K562 (cell line): ENCODE data around the gene ATP1A3. TPM values are rescaled to one million over a fixed set of nuclear protein-coding genes. Genes with fewer than 3 reads are reported as not detected.
A peak's percentile ranks its signal among the peaks of the same experiment; 100 is the strongest.

Experiments
- ATAC-seq: fragments of 200-7000 bp; cut with Tn5 transposase; 3 replicates; pipeline ENCODE4 v1.9.1; 2020; ENCODE audit warnings: moderate library complexity
- BruUV-seq: library from RNA; stranded (reverse); fragments of 400-500 nt; replicated peaks from 2 replicates; lab custom pipeline; 2021; lab: Mats Ljungman, UMichigan
- CTCF ChIA-PET: fragments of 300-600 bp; formaldehyde crosslinking; extraction: SDS; loops from one replicate; lab custom pipeline; 2021; ENCODE audit warnings: low intra/inter-chr PET ratio; lab: Yijun Ruan, JAX
- POLR2A ChIA-PET: fragments of 300-600, 350-650 bp; sonication (Branson Sonifier 250); formaldehyde crosslinking; extraction: SDS; loops from one replicate; lab custom pipeline; 2021; ENCODE audit warnings: antibody characterized with exemption, inconsistent platforms; lab: Yijun Ruan, JAX
- DNase-seq, 4 experiments: peaks; one replicate each; pipeline versions ENCODE4 v3.0.0 to v3.0.0-alpha.2; 2011 to 2018; ENCODE audit warnings: low spot score in 3 of 4, mixed read lengths in 3 of 4; ENCODE audit errors: extremely low read depth in 1 of 4
- FAIRE-seq: peaks from 2 replicates; lab custom pipeline; 2011; peaks lifted over from hg19 to GRCh38; lab: Jason Lieb, UNC
- H2AFZ ChIP-seq: 2 replicates; pipeline ENCODE4 v1.6.0; 2011; ENCODE audit warnings: low read depth, low read length, control low read depth, inconsistent platforms
- H3K27ac ChIP-seq: fragments of 200-600 bp; 3 replicates; pipeline ENCODE4 v1.8.0; 2011; ENCODE audit warnings: low read depth, mild to moderate bottlenecking, control low read depth, inconsistent platforms, low read length, moderate library complexity, mixed read lengths; ENCODE audit errors: extremely low read depth
- H3K27me3 ChIP-seq, 2 experiments: fragments of 300-600 bp in 1 of 2; 2 replicates in 1 of 2; 3 replicates in 1 of 2; pipeline versions ENCODE4 v1.6.0 to v1.8.0; 2011; ENCODE audit warnings: inconsistent platforms in 2 of 2, low read length in 2 of 2, mild to moderate bottlenecking in 1 of 2, mixed read lengths in 1 of 2, moderate library complexity in 1 of 2; ENCODE audit not compliant: control insufficient read depth in 2 of 2, insufficient read depth in 2 of 2
- H3K36me3 ChIP-seq: fragments of 300-600 bp; 3 replicates; pipeline ENCODE4 v1.8.0; 2011; ENCODE audit warnings: mild to moderate bottlenecking, low read length, inconsistent platforms; ENCODE audit not compliant: control insufficient read depth, insufficient read depth
- H3K4me1 ChIP-seq, 2 experiments: fragments of 200-600 bp in 1 of 2; replicated peaks in 1 of 2; 2 replicates in 1 of 2; 3 replicates in 1 of 2; pipeline versions ENCODE4 v1.5.1 to v1.8.0; 2011; ENCODE audit warnings: inconsistent platforms in 2 of 2, low read length in 2 of 2, mild to moderate bottlenecking in 1 of 2, mixed read lengths in 1 of 2, moderate library complexity in 1 of 2; ENCODE audit not compliant: control insufficient read depth in 2 of 2, insufficient read depth in 2 of 2
- H3K4me2 ChIP-seq: 2 replicates; pipeline ENCODE4 v1.6.1; 2011; ENCODE audit warnings: low read length, control low read depth, inconsistent platforms, mixed read lengths; ENCODE audit not compliant: insufficient read depth
- H3K4me3 ChIP-seq: fragments of 200-600 bp; sonication (generic), shearing (Covaris generic); 2 replicates; pipeline ENCODE4 v1.5.1; 2016; ENCODE audit warnings: control low read depth, inconsistent platforms
- H3K79me2 ChIP-seq: fragments of 200-600 bp; 3 replicates; pipeline ENCODE4 v1.8.0; 2011; ENCODE audit warnings: low read length, inconsistent platforms; ENCODE audit not compliant: control insufficient read depth, insufficient read depth
- H3K9ac ChIP-seq, 2 experiments: 2 replicates each; pipeline versions ENCODE4 v1.6.0 to v1.6.1; 2011; ENCODE audit warnings: low read depth in 2 of 2, low read length in 2 of 2, control low read depth in 1 of 2, inconsistent platforms in 1 of 2, mild to moderate bottlenecking in 1 of 2, mixed read lengths in 1 of 2; ENCODE audit not compliant: insufficient read depth in 1 of 2
- H3K9me1 ChIP-seq: one replicate; pipeline ENCODE4 v1.6.0; 2011; ENCODE audit warnings: inconsistent platforms, mild to moderate bottlenecking, low read length, moderate library complexity; ENCODE audit not compliant: control insufficient read depth, insufficient read depth
- H3K9me3 ChIP-seq: replicated peaks from 2 replicates; pipeline ENCODE4 v1.5.1; 2011; ENCODE audit warnings: low read depth, low read length, inconsistent platforms; ENCODE audit not compliant: control insufficient read depth, insufficient read depth
- H4K20me1 ChIP-seq: replicated peaks from 2 replicates; pipeline ENCODE4 v1.6.1; 2011; ENCODE audit warnings: low read length, inconsistent platforms, mixed read lengths; ENCODE audit not compliant: control insufficient read depth, insufficient read depth
- BRF1 ChIP-seq: IDR thresholded peaks from 3 replicates; pipeline ENCODE4 v1.6.1; 2011; ENCODE audit warnings: borderline replicate concordance, mild to moderate bottlenecking; ENCODE audit not compliant: insufficient read length; ENCODE audit errors: extremely low read depth
- FOXA1 ChIP-seq: fragments of 450-650 bp; IDR thresholded peaks from 2 replicates; pipeline ENCODE4 v1.6.1; 2016; ENCODE audit warnings: mild to moderate bottlenecking, borderline replicate concordance
- KAT2B ChIP-seq: IDR thresholded peaks from one replicate; pipeline ENCODE4 v1.6.1; 2012; ENCODE audit warnings: low read depth, mild to moderate bottlenecking, control low read depth, inconsistent platforms, low read length, moderate library complexity
- KLF16 ChIP-seq: IDR thresholded peaks from 2 replicates; pipeline ENCODE4 v1.6.1; 2016; ENCODE audit warnings: antibody characterized with exemption
- RBM39 ChIP-seq: fragments of 200-400 bp; formaldehyde crosslinking; optimal IDR thresholded peaks from 2 replicates; pipeline ENCODE3; 2018; ENCODE audit warnings: low read depth, low read length
- SAP30 ChIP-seq: fragments of 200-600 bp; sonication (generic); IDR thresholded peaks from 2 replicates; pipeline ENCODE4 v1.6.1; 2012; ENCODE audit warnings: borderline replicate concordance, low read depth, mild to moderate bottlenecking, moderate library complexity, low read length, control low read depth, inconsistent platforms; ENCODE audit not compliant: insufficient read depth, poor library complexity, severe bottlenecking
- ZBTB7A ChIP-seq: IDR thresholded peaks from 2 replicates; pipeline ENCODE4 v1.6.1; 2011; ENCODE audit warnings: low read depth, mild to moderate bottlenecking, low read length, moderate library complexity, borderline replicate concordance; ENCODE audit not compliant: control insufficient read depth
- ZNF121 ChIP-seq: sonication (generic); formaldehyde crosslinking; conservative IDR thresholded peaks from 2 replicates; pipeline ENCODE4 v1.8.0; 2022; ENCODE audit warnings: missing genetic modification reagents
- ZNF174 ChIP-seq: fragments of 250-450 bp; sonication (Bioruptor Pico); IDR thresholded peaks from 2 replicates; pipeline ENCODE4 v1.4.0; 2020; ENCODE audit warnings: mild to moderate bottlenecking
- ZNF197 ChIP-seq: fragments of 200-800 bp; sonication (Bioruptor generic); IDR thresholded peaks from 2 replicates; pipeline ENCODE4 v1.6.1; 2016; ENCODE audit warnings: low read depth, missing genetic modification characterization, missing compliant biosample characterization
- ZNF695 ChIP-seq: fragments of 450-650 bp; formaldehyde crosslinking; IDR thresholded peaks from 2 replicates; pipeline ENCODE4 v1.4.0; 2020; ENCODE audit warnings: mild to moderate bottlenecking, moderate library complexity
- WGBS: fragments of 100-300 bp; shearing (Covaris generic); methylation state at CpG from one replicate; pipeline ENCODE4 v1.1.6; 2016; ENCODE audit warnings: low coverage, mixed read lengths; ENCODE audit not compliant: insufficient coverage; ENCODE audit errors: missing lambda C conversion rate; 5-methylcytosine and 5-hydroxymethylcytosine counted together
- in situ Hi-C: fragments of 300-500 bp; cut with MboI; formaldehyde crosslinking; loops from 4 replicates; pipeline ENCODE4 v1.15.0; 2018; ENCODE audit warnings: inconsistent platforms, mixed read lengths
- intact Hi-C: fragments of 100-400 bp; cut with micrococcal nuclease; formaldehyde crosslinking; loops from 2 replicates; pipeline ENCODE4 v1.14.2; 2022
- polyA plus RNA-seq, 8 experiments: library from polyadenylated mRNA; depleted of rRNA in 4 of 8; stranded (reverse) in 5 of 8; unstranded in 3 of 8; fragments of >200 nt; fragmentation: Nextera tagmentation in 2 of 8; fragmentation: Illumina TruSeq in 1 of 8; extraction: Ambion mirVana in 2 of 8; extraction: Trizol in 1 of 8; gene quantifications; 2 replicates each; pipeline versions ENCODE4 v1.2.1 to v1.2.3, GENCODE V29; 2011 to 2014; ENCODE audit warnings: inconsistent platforms in 1 of 8, missing spikeins in 1 of 8
- total RNA-seq, 7 experiments: library from RNA; depleted of rRNA in 6 of 7; stranded (reverse); fragments of >200 nt in 6 of 7; fragmentation: Illumina TruSeq in 2 of 7; extraction: Trizol in 2 of 7; gene quantifications; 2 replicates each; pipeline versions ENCODE4 v1.2.1 to v1.2.3, GENCODE V29; 2011 to 2021; ENCODE audit warnings: low replicate concordance in 1 of 7
- TF ChIP-seq, protein P1 (sequence below): fragments of 250-450 bp; sonication (Bioruptor Pico); IDR thresholded peaks from 2 replicates; pipeline ENCODE4 v1.4.0; 2020; ENCODE audit warnings: mild to moderate bottlenecking, moderate library complexity
- TF ChIP-seq, protein P2 (sequence below): fragments of 250-450 bp; sonication (Bioruptor Pico); IDR thresholded peaks from 2 replicates; pipeline ENCODE4 v1.8.0; 2021; ENCODE audit warnings: mild to moderate bottlenecking, moderate library complexity
- TF ChIP-seq, protein P3 (sequence below): sonication (generic); formaldehyde crosslinking; IDR thresholded peaks from 2 replicates; pipeline ENCODE4 v1.8.1; 2023; ENCODE audit warnings: mild to moderate bottlenecking, missing genetic modification reagents

ATP1A3 gene
- total and polyA plus RNA-seq, 9 of the 15 experiments (the other 6 are each of a cell fraction or from before 2014, with no cell fraction given) = 0.03 to 1.0 (median 0.17) TPM; not detected in 3

DNA sequence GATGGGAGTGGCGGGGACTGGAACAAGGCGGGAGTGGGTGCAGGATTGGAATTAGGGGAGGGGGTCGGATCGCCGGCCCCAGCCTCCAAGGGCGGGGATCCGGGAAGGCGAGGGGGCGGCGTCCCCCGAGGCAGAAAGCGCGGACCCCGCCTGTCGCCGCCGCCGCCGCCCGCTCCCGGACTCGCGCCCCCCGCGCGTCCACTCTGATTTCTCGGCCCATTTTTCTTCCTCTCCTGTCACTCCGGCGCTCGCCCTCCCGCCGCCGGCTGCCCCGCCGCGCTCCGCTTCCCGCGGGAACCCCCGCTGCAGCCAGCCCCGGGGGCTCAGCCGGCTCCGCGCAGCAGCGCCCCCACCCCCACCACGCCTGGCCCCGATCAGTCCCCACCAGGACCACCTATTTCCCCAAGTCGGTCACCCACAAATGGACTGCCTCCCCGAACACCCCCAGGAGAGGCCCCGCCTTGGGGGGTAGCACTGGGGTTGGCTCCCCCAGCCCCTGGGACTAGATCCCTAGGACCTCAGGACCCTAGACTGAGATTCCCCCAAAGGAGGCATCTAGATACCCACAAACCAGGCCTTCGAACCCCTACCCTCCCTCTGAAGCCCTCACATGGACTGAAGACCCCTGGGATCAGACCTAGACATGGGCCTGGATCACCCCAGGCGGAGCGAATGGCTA, 53.2 kb downstream of the ATP1A3 start:
- Histone ChIP-seq H3K4me3 (peak overlapping the region; percentile 58), H3K9me3 (no peaks in the 10 kb centered on the region), H3K4me1 (peaks cover 7 to 41% of the 10 kb centered on the region in 2 experiments; a peak in 3 of 5 replicates), H3K27ac (peak overlapping the region; percentile 70; the same call in 2 of the 3 replicates), H2AFZ (peak overlapping the region; percentile 89), H3K4me2 (peak overlapping the region; percentile 72), H3K9ac (peak overlapping the region; percentile 54 to 64; a peak in 2 of 4 replicates), H4K20me1 (0 out of 2 replicates have a peak, but pooled peaks cover 3% of the 10 kb centered on the region), H3K27me3 (no peaks in the 10 kb centered on the region), H3K79me2 (no peaks in the 10 kb centered on the region), H3K9me1 (no peaks in the 10 kb centered on the region), H3K36me3 (no peaks in the 10 kb centered on the region)
- intact Hi-C loops (no loop called here), in situ Hi-C loops (no loop called here)
- ChIA-PET CTCF (interaction anchor here (0.6 kb wide), 1 partner anchor 13 kb away, joined by 4 read pairs; no protein-coding TSS in a partner anchor), POLR2A (interaction anchor here (0.6 kb wide), 1 partner anchor 91 kb away, joined by 4 read pairs; no protein-coding TSS in a partner anchor)
- peak in 1 of 4 experiments; percentile 35 for DNase-seq
- WGBS = 75% methylated on average over 11 of the region's 53 CpGs
- BruUV-seq = no TSS peak
- ATAC-seq = no peak
- FAIRE-seq = no peak
- TF ChIP-seq RBM39 (no peak), ZNF695 (no peak), BRF1 (no peak), KLF16 (no peak), ZNF174 (no peak), ZNF121 (CRISPR knock-in tag) (no peak), ZNF197 (CRISPR knock-in tag) (no peak), ZBTB7A (0 out of 2 replicates have a peak, but pooled peaks have one; percentile 37), FOXA1 (no peak), SAP30 (no peak), KAT2B (no peak)
- TF ChIP-seq, protein P1, sequence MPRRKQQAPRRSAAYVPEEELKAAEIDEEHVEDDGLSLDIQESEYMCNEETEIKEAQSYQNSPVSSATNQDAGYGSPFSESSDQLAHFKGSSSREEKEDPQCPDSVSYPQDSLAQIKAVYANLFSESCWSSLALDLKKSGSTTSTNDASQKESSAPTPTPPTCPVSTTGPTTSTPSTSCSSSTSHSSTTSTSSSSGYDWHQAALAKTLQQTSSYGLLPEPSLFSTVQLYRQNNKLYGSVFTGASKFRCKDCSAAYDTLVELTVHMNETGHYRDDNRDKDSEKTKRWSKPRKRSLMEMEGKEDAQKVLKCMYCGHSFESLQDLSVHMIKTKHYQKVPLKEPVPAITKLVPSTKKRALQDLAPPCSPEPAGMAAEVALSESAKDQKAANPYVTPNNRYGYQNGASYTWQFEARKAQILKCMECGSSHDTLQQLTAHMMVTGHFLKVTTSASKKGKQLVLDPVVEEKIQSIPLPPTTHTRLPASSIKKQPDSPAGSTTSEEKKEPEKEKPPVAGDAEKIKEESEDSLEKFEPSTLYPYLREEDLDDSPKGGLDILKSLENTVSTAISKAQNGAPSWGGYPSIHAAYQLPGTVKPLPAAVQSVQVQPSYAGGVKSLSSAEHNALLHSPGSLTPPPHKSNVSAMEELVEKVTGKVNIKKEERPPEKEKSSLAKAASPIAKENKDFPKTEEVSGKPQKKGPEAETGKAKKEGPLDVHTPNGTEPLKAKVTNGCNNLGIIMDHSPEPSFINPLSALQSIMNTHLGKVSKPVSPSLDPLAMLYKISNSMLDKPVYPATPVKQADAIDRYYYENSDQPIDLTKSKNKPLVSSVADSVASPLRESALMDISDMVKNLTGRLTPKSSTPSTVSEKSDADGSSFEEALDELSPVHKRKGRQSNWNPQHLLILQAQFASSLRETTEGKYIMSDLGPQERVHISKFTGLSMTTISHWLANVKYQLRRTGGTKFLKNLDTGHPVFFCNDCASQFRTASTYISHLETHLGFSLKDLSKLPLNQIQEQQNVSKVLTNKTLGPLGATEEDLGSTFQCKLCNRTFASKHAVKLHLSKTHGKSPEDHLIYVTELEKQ (CRISPR knock-in tag) = no peak
- TF ChIP-seq, protein P2, sequence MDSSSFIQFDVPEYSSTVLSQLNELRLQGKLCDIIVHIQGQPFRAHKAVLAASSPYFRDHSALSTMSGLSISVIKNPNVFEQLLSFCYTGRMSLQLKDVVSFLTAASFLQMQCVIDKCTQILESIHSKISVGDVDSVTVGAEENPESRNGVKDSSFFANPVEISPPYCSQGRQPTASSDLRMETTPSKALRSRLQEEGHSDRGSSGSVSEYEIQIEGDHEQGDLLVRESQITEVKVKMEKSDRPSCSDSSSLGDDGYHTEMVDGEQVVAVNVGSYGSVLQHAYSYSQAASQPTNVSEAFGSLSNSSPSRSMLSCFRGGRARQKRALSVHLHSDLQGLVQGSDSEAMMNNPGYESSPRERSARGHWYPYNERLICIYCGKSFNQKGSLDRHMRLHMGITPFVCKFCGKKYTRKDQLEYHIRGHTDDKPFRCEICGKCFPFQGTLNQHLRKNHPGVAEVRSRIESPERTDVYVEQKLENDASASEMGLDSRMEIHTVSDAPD (CRISPR knock-in tag) = no peak
- TF ChIP-seq, protein P3, sequence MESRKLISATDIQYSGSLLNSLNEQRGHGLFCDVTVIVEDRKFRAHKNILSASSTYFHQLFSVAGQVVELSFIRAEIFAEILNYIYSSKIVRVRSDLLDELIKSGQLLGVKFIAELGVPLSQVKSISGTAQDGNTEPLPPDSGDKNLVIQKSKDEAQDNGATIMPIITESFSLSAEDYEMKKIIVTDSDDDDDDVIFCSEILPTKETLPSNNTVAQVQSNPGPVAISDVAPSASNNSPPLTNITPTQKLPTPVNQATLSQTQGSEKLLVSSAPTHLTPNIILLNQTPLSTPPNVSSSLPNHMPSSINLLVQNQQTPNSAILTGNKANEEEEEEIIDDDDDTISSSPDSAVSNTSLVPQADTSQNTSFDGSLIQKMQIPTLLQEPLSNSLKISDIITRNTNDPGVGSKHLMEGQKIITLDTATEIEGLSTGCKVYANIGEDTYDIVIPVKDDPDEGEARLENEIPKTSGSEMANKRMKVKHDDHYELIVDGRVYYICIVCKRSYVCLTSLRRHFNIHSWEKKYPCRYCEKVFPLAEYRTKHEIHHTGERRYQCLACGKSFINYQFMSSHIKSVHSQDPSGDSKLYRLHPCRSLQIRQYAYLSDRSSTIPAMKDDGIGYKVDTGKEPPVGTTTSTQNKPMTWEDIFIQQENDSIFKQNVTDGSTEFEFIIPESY (CRISPR knock-in tag) = peak; percentile 62
